Stimulated activated CD8-positive, alpha-beta memory T cell treated with anti-CD3 and anti-CD28 coated beads, Interleukin-7, amount 100 ng/mL, for 4 hours (primary cell): ENCODE results near the gene DDX49.

Source experiments
- DNase-seq, 2 donors: peaks; one replicate each; pipeline ENCODE4 v3.0.0-alpha.2; 2020; ENCODE audit warnings: low read depth in 2 of 2

The DDX49 gene

DNA sequence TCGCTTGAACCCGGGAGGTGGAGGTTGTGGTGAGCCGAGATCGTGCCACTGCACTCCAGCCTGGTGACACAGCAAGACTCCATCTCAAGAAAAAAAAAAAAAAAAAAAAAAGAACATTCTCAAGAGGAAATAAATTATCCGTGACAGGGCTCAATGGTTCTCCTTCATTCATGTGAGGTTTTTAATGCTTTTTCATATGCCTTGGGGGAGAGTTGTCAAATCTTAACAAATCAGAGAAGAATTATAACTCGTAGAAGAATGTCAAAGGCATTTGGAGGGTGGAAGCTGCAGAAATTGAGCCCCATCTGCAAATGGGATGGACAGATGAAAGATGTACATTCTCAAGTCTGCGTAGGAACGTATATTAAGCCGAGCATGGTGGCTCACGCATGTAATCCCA, 56.4 kb downstream of the DDX49 start:
- DNase-seq, result no peak
